Fibroblast of villous mesenchyme (primary cell): ENCODE data around the gene SLC22A7. TPM values are rescaled to one million over a fixed set of nuclear protein-coding genes. Genes with fewer than 3 reads are reported as not detected.

Experiments used
- DNase-seq: peaks from one replicate; pipeline ENCODE4 v3.0.0-alpha.2; 2010; ENCODE audit warnings: low read depth
- H3K4me3 ChIP-seq: 2 replicates; pipeline ENCODE4 v1.5.1; 2011; ENCODE audit warnings: low read depth, mild to moderate bottlenecking, low read length
- CTCF ChIP-seq: IDR thresholded peaks from 2 replicates; pipeline ENCODE4 v1.5.1; 2012; ENCODE audit warnings: low read depth, mild to moderate bottlenecking, low read length; ENCODE audit not compliant: insufficient read depth
- total RNA-seq: library from RNA; depleted of rRNA; stranded (reverse); fragments of >200 nt; gene quantifications from 2 replicates; pipeline ENCODE4 v1.2.3, GENCODE V29; 2012

The SLC22A7 gene
- total RNA-seq, 1 donor, result not detected

- no peak for TF ChIP-seq CTCF
- no peak overlapping the region for H3K4me3 ChIP-seq
- DNase-seq, result no peak
These were observed 7.6 kb upstream of the SLC22A7 start for GRCh38 chr6:43290339-43290904.

DNA sequence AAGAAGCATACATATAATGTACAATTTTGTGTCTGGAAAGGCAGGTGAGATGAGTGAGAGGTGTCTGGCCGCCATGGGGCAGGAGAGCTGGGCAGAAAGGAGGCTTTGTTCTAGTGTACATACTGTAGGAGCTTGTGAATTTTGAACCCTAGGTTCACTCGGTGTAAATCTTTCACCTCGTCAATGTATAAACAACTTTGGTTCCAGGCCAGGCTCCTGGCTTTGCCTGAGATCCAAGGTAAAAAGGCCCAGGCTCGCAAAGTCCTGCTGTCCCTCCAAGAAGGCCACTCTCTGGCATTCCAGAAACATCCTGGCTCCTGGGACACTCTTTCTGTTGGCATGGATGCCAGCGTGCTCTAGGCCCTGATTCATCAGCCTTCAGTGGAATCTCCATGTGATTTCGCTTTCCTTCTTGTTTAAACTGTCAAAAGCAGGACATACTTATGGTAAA, 7.1 kb upstream of the SLC22A7 start:
- no peak for DNase-seq
- no peak for TF ChIP-seq CTCF
- H3K4me3 ChIP-seq, result no peak overlapping the region

DNA sequence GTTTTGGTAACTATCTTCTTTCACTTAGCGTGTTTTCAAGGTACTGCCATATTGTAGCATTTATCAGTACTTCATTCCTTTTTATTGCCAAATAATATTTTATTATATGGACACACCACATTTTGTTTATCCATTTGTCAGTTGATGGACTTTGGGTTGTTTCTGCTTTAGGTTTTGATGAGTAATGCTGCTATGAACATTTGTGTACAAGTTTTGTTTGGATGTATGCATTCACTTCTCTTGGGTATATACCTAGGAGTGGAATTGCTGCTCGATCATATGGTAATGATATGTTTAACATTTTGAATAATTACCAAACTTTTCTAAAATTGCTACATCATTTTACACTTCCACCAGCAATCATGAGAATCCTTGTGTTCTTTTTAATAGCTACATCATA, 6.4 kb upstream of the SLC22A7 start:
- H3K4me3 ChIP-seq, result no peak overlapping the region
- TF ChIP-seq CTCF, result no peak
- no peak for DNase-seq

DNA sequence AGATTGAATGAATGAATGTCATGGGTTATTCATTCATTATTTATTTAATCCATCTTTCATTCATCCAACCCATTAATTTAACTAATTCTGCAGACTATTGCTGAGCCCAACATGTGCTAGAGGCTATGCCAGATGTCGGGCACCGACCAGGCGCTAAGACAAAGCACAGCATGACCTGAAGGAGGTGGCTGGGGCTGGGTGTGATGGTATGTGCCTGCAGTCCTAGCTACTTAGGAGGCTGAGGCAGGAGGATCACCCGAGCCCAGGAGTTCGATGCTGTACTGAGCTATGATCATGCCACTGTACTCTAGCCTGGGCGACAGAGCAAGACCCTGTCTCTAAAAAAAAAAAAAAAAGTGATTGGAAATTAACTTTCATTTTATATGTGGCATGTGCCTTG, 5.7 kb upstream of the SLC22A7 start:
- no peak for TF ChIP-seq CTCF
- DNase-seq, result no peak
- H3K4me3 ChIP-seq, result no peak overlapping the region

DNA sequence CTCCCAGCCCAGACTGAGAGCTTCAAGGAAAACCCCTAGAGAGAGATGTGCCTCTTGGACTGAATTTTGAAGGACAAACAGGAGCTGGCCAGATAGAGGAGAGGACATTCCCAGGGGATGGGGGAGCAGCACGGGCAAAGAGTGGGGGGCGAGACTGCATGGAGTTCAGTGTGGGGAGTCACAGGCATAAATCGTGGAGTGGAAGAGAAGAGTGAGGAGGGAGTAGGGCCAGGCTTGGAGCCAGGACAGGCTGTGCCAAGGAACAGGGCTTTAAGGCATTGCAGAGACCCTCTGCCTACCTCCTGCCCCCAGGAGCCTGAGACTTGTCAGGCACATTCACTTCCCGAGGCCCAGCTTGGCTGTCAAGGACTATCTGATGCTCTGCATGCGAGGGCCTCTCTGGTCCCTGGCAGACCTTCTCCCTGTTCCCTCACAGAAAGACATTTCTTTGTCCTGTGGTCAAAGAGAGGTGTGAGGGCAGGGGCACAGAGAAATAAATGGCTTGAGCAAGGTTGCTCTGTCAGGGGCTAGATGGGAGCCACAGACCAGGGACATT, 5.2 kb upstream of the SLC22A7 start:
- TF ChIP-seq CTCF, result no peak
- no peak for DNase-seq
- H3K4me3 ChIP-seq, result no peak overlapping the region

GRCh38 chr6:43293698-43294097, 4.4 kb upstream of the SLC22A7 start:
- TF ChIP-seq CTCF, result no peak
- DNase-seq, result no peak
- no peak overlapping the region for H3K4me3 ChIP-seq

GRCh38 chr6:43294536-43294935, 3.5 kb upstream of the SLC22A7 start:
- TF ChIP-seq CTCF, result no peak
- no peak for DNase-seq
- H3K4me3 ChIP-seq, result no peak overlapping the region
